ENCODE measurements around the gene RNF187.
A peak's percentile ranks its signal among the peaks of the same experiment; 100 is the strongest.

The RNF187 gene

DNA sequence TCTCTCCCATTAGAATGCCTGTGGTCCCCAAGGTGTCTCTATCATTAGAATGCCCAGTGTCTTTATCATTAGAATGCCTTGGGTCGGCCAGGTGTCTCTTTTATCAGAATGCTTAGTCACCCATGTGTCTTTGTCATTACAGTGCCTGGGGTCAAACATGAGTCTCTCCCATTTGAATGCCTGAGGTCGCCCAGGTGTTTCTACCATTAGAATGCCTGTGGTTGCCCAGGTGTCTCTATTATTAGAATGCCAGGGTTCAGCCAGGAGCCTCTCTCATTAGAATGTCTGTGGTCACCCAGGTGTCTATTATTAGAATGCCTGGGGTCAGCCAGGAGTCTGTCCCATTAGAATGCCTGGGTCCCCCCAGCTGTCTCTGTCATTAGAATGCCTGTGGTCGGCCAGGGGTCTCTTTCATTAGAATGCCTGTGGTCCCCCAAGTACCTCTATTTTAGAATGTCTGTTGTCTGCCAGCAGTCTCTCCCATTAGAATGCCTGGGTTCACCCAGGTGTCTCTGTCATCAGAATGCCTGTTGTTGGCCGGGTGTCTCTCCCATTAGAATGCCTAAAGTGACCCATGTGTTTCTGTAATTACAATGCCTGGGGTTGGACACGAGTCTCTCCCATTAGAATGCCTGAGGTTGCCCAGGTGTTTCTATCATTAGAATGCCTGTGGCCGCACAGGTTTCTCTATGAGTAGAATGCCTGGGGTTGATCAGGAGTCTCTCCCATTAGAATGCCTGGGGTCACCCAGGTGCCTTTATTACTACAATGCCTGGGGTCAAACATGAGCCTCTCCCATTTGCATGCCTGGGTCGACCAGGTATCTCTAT is 57.1 kb downstream of the RNF187 start:
- peak; percentile 81 for DNase-seq (ENCODE audit: low spot score)

DNA sequence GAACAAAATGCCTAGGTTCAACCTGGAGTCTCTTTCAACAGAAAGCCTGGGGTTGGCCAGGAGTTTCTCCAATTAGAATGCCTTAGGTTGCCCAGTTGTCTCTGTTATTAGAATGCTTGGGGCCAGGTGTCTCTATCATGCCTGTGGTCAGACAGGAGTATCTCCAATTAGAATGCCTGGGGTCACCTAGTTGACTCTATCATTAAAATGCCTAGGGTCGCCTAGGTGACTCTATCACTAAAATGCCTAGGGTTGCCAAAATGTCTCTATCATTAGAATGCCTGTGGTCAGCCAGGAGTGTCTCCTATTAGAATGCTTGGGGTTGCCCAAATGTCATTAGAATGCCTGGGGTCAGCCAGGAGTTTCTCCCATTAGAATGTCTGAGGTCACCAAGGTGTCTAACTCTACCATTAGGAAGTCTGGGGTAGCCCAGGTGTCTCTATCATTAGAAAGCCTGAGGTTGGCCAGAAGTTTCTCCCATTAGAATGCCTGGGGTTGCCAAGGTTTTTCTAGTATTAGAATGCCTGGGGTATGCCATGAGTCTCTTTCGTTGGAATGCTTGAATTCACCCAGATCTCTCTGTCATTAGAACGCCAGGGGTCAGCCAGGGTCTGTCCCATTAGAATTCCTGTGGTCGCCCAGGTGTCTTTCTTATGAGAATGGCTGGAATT is 57.9 kb downstream of the RNF187 start:
- DNase-seq (ENCODE audit: low spot score): peak; percentile 57

All from kidney tubule cell (primary cell).